ENCODE measurements around the gene MYLK.

MYLK gene

DNA sequence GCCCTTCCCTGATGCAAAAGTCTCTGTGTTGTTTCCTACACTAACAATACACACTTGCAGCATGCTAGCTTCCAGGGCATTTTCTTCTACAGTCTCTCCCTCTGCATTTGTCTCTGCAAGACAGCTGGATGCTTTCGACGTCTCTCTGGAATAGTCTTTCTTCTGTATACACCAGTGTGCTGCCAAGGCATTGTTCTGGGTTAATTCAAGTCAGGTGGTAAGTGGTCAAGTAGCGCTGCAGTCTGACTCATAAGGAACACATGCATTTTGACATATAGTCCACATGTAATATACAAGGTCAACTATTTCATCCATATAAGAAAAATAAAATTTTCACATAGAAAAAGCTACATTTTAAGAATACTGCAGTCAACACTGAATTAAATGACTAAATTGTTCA is 92.7 kb downstream of the MYLK start:
- no peak for DNase-seq (ENCODE audit: low spot score)

DNA sequence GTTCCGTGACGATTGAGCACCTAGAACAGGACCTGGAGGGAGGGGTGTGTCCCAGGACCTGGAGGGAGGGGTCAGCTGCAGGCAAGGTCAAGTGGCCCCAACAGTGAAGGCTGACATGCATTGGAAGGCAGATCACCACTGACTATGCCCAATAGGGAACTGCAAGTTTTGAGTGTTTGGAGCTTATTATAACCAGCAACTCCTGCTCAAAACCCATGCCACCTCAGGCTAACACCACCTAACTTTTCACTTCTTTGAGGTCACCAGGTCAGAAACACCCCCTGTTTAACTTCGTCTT is 93.1 kb downstream of the MYLK start:
- no peak for DNase-seq (ENCODE audit: low spot score)

DNA sequence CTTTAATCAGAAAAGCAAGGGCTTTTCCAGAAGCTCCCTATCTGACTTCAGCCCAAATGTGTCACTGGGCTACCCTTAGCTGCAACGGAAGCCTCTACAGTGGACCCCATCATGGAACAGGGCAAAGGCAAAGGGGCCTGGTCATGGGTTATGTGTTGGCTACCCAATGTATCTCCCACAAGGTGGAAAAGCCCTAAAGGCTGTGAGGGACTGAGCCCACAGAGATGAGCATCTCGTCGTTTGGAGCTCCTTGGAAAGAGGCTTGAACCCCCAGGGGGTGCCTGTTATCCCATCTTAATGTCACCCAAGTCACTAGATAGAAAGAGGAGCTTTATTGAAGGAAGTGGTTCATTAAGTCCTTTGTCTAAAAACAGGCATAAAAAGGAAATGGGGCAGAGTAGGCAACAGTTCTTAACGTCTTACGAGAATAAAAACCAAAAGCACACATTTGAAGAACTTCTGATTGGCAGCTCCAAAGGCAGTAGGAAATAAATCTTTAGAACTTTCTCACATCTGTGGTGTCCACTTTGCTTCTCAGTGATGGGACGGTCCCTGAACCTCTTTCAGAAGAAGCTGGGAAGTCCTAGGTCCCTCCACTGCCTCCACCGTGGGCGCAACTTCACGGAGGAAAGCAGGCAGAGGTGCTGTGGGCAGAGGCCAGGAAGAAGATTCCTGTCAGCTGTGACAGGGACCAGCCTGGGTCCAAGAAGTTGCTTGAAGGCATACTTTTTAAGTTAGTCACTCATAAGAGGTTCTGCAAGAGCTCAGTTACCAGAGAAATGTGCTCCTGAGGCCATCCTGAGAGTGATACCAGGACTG is 93.7 kb downstream of the MYLK start:
- DNase-seq (ENCODE audit: low spot score), result no peak

DNA sequence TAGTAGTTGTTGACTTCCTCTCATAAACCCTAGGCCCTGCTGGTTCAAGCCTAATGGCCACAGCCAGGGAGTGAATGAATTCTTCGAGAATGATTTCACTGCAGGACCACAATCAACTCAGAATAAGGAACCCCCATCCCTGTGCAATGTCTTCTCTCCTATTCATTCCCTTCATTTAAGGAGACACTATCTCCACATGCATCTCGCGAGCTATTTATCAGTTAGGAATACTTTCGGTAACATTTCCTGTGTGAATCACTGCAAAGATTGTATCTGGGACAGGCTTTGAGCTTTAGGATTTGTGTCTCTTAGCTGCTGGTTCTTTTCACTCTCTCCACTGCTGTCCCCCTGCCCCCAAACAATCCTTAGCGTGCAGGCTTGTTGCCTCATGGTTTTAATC is 94.4 kb downstream of the MYLK start:
- no peak for DNase-seq (ENCODE audit: low spot score)

DNA sequence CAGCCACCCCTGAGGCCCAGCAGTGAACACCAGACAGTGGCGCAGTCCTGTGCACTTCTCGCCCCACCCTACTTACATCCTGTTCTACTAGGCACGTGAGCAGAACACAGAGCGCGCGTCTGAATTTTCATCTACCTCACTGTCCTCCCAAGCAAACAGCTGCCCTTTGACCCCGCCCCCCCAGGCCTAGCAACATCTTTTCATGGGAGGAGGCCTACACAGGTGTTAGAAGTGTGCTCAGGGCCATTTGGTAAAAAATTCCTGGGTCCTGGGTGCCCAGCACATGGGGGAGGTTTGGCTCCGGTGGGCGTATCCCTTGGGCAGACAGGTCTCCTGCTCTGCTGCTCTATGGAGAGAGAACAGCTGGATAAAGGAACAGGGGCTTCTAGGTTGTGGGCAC is 95.0 kb downstream of the MYLK start:
- DNase-seq (ENCODE audit: low spot score), result no peak

DNA sequence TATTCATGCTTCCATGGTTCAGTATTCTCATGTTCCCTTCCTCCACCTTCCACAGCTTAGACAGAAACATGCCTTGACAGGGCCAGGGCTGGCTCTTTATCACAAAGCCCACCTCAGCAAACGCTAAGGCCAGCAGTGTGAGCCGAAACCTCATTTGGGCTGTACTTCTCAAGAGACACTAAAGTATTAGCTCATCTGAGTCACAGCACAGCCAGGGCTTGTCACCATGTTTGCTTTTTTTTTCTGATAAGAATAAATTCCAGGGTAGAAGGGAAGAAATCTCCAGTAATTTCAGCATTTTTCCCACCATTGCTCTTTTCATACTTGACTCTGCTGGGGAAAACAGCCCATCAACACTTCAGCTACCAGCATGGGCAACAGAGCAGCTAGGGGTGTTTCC is 95.4 kb downstream of the MYLK start:
- no peak for DNase-seq (ENCODE audit: low spot score)

DNA sequence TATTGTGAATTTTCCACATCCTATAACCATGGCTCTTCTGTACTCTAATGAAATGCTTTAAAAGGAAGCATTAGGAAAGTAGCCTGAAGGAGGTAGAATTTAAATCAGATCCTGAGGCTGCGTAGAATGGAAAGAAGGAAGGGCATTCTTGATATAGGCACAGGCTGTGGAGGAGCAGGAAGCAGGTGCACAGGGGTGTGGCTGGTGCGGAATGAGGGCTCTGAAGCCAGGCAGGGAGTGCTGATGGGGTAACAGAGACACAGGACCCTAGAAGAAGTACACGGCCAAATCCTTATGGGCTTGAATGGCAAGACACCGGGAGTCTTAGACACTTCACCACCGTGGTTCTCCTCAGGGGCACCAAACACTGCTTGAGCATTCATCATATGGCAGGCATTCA is 97.0 kb downstream of the MYLK start:
- no peak for DNase-seq (ENCODE audit: low spot score)

DNA sequence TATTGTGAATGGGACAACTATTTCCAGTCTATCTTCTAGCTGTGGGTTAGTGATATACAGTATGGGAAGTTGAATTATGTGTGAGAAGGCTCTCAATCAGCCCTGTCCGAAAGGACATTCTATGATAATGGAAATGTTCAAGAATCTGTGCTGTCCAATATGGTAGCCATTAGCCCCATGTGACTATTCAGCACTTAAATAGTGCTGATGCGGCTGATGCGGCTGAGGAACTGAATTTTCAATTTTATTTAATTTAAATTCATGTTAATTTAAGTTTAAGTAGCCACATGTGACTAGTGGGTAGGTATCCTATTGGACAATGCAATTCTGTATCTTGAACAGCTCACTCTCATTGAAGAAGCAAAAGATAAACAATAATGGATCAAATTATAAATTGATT is 98.5 kb downstream of the MYLK start:
- no peak for DNase-seq (ENCODE audit: low spot score)

DNA sequence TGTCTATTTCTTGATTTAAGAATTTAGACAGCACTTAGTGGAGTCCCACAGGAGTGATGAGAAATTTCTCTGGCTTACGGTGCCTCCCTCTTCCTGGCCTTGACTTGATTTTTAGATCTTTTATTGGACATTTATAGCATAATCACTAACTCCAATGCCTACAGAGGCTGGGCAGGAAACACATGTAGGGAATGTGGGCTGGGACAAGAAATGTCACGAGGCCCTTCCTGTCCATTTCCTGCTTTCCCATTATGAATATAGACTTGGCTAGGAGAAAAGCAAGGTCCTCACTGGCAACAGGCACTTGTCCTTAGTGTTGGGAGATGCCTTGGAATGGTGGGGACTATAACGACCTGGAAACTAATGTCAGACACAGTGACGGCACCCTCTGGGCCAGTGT is 100.3 kb downstream of the MYLK start:
- DNase-seq (ENCODE audit: low spot score), result no peak

DNA sequence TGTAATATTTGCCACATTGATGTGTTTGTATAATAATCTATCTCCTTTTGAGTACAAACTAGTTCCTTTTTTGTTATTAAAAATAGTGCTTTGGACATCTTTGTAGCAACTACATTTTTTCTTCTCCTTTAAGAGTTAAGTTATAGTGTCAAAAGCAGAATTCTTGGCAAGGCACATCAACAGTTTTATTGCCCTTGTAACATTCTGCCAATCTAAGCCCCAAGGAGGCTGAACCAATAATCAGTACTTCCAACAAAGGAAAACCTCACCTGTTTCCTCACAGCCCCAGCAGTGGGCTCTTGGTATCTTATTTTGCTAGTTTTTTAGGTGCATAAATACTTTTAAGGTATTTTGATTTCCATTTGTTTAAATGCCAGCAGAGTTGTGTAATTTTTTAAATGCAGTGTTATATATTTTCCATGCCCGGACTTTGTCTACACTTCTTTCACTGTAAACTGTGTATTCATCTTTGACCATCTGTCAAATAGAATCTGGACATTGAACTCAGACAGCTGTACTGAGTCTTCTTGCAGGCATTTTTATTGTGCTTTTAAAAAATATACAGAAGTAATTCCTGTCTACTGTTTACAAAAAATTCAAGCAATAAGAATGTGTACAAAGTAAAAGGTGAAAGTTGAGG is 101.0 kb downstream of the MYLK start:
- no peak for DNase-seq (ENCODE audit: low spot score)

DNA sequence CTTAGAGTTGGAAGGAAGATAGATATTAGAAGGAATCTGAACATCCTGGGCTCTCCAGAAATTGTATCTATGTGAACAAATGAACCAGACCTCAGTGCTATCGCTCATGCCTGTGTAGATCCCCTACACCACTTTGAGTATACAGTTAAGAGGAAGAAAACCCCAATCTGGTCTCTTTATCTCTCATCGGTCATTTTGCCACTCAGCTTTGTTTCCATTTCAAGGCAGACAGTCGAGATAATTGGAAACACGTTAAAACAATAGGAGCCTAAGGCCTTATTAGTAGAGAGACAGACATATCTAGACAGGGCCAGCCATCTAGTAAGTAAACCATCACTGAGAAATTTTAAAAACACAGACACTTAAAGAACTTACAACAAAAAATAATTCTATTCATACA is 101.6 kb downstream of the MYLK start:
- no peak for DNase-seq (ENCODE audit: low spot score)

DNA sequence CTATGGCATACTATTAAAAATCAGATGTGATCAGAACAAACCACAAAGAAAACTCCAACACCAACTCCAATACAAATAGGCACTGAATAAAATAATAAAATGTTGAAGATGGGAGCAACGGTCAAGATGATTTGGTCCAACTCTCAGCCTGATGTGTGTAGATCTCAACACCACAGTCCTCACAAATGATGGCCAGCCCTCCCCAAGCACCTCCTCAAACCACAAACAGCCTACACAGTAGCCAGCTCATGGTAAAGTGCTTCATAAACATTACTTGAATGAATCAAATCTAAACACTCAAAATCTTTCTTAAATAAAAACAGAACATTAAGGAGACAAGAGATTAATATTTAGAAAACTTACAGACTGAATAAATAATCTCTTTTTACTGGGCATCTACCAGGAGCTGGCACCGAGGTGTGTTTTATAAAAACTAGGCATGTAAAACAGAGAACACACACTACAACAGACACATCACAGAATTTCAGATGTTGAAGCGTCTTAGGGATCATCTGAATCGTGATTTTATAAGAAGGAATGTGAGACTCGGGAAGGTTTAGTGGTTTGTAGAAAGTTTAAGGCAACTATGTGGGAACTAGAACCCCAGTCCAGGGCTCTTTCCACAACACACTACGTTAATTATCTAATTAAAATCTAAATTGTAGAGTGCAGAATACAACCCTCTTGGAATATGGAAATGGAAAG is 102.4 kb downstream of the MYLK start:
- DNase-seq (ENCODE audit: low spot score), result no peak

DNA sequence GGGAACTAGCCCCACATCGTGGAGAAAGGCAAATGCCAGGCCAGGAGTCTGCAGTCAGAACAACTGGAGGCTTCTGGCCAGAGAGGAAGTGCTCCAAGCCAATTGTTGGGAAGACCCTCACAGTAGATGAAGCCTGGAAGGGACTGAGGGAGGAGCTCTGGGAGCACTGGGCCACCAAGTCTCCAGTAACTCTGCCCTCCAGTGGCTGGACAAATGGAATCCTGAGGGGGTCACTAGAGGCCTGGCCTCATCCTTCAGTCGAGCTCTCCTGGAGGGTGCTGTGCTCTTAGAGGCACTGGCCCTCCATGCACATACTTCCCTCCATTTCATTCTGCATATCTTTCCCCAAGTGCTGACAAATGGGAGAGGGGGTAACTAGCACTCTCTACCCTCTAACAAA is 103.0 kb downstream of the MYLK start:
- no peak for DNase-seq (ENCODE audit: low spot score)

DNA sequence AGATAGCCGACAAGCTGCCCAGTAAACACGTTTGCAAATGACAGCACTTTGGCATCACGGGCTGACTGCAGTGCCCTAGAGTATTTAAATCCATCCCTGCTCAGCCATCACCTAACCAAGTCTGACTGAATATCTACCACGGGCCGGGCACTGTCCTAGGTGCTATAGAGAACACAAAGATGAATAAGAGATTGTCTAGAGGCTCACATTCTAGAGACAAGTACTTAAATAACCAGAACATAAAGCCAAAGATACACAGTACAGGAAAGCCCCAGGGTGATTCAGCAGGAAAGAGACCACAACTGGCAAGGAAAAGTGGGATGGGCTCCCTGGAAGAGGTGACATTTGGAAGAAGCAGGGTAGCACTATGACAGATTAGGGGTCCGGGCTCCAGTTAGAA is 103.5 kb downstream of the MYLK start:
- no peak for DNase-seq (ENCODE audit: low spot score)

DNA sequence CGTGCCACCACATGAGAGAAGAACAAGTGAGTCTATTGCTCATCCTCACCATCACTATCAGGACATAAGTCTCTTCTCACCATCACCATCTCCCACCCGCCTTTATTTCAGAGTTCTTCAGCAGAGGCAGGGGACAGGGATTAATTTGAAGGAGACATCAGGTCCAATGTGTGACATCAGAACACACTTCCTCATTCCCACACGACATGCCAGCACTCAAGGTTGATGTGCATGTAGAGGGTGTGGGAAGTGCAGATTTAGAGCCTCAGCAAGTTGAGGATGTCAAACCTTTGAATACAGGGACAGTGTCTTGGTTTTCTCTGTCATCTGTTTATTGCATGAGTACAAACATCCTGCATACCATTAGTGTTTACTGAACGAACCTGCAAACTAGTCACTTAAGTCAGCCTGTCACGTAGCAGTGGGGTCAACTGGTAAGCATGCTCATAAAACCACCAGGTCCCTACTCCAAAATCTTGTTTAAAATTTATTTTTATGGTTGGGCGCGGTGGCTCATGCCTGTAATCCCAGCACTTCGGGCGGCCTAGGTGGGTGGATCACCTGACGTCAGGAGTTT is 104.4 kb downstream of the MYLK start:
- no peak for DNase-seq (ENCODE audit: low spot score)

DNA sequence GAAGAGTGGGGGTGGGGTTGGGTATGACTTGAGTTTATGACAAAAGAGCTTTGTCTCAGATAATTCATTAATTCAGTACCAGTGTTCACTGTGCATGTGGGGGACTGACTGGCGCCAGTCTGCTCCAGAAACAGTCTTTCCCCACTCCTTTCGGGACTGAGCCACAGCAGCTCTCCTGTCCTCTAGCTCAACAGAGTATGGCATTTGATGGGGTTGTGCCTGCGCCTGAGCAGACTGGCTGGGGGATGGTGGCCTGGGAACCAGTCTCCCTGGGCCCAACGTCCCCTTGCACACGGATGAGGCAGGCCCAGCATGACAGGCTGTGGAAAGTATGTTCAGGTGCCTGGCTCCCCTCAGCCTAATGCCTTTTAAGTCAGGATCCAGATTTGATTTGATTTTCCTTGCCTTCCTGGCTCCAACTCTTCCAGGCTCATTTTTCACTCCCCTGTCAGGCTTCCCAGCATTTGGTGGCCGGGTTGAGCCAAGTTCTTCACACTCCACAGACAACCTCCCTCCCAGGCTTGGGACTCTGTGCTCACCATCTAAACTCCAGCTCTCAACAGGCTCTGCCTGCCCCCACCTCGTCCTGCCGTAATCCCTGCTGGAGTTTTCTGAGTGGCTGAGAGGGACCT is 105.0 kb downstream of the MYLK start:
- DNase-seq (ENCODE audit: low spot score), result no peak

DNA sequence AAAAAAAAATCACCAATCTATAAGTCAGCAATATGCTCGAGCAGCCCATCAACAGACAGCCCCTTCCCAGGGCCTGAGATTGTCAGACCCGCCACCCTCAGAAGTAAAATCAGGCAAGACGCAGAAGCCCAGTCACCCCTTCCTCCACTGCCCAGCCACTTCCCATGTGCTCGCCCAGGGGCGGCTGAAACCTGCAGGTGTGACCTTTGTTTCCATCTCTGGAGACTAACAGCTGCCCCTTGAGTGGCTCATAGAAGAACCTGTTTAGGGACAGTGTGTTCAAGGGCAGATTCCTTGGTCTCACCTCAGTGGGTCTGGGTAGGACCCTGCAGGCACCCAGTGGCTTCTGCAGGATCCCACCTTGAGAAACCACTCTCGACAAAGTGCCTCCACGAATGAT is 105.6 kb downstream of the MYLK start:
- DNase-seq (ENCODE audit: low spot score), result no peak

DNA sequence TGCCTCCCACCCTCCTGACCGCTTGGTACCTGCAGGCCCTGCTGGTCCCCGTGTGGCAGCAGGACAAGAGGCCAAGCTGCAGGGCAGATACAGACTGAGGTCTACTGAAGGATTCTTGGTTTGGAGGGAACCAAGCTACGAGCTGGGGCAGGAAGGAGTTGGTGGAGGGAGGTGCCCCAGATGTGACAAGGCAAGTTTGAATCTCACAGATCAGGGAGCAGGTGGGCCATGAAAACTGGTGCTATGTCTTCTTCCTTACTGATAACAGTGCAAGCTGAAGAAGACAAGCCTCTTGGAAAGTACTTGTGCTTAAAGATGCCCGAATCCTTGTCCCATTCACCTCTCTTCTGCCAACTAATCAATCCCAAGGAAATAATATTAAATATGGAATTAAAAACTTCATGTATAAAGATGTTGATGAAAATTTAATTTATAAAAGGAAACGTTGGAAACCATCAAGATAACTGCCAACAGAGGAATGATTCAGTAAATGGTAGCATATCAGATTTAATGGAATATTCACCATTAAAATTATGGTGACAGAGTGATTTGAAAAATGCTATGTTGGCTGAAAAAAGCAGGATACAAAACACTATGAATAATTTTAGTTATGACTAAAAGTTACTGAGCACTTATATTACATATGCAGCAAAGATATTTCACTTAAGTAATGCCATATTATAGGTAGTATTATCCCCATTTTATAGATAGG is 107.9 kb downstream of the MYLK start:
- no peak for DNase-seq (ENCODE audit: low spot score)

DNA sequence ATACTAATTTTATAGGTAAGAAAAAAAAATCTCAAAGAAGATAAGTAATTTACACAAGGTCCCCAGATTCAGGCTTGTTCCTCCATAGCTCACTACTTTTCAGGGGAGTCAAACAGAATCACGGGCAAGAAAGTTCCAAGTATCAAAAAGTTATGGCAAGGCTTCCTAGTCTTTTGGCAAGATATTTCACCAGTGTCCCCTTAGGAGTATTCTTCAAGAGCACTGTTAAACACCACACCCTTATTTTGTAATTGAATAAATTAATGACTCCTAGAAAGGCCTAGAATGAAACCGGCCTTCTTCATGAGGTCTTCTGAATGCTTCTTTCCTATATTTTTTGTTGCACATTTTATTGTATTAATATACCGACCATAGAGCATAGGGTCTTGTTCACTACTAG is 109.7 kb downstream of the MYLK start:
- DNase-seq (ENCODE audit: low spot score), result no peak

DNA sequence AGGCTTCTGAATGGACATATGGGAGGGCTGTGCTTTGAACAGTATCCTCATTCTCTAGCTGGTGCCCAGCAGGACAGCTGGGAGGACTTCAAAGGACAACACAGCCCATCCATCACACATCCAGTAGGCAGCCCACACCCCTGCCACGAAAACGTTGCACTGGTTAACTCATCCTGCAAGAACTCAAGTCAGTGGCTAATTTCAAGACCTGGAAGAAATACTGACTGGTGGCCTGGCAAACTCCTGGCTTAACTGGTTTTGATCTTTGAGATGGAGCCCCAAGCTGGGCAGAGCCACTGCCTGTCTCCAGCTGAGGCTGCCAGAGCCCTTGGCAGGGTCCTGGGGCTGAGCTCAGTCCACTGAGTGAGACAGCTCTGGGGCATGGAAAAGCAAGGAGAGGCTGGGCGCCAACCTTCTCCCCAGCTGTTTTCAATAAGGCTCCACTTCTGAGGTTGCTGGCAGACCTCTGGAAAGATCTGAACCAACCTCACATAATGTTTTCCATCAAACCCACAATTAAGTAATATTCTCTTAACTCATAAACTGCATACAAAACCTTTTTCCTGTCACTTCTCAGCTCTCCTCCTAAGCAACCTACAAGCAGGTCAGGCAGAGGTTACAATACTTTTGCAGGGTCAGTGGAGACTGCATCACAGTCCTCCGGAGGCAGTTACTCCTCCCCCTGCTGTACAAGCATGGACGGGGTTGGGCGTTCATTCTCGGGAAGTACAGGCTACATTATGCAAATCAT is 110.3 kb downstream of the MYLK start:
- DNase-seq (ENCODE audit: low spot score), result peak; percentile 85

DNA sequence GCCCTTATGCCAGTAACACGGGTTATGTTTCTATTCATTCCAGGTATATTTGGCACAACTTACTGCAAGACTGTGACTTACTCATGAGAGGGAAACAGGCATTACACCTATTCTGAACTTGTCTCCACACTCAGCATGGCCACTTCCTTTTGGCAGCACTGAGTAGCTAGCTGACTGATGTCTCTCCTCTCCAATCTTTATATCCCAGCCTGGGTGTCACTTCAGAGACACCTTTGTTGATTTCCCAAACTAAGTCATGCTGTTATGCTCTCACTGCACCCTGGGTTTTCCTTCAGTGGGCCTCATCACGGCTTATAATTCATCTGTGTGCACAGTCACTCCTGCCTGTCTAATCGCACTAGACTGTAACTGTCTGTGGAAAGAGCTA is 114.8 kb downstream of the MYLK start:
- DNase-seq (ENCODE audit: low spot score), result no peak
